ENCODE measurements around the gene SLC39A11. TPM values are rescaled to one million over a fixed set of nuclear protein-coding genes. Genes with fewer than 3 reads are reported as not detected.

Gene SLC39A11
- total RNA-seq, 1 donor from 2014 or later = 34.8 TPM

DNA sequence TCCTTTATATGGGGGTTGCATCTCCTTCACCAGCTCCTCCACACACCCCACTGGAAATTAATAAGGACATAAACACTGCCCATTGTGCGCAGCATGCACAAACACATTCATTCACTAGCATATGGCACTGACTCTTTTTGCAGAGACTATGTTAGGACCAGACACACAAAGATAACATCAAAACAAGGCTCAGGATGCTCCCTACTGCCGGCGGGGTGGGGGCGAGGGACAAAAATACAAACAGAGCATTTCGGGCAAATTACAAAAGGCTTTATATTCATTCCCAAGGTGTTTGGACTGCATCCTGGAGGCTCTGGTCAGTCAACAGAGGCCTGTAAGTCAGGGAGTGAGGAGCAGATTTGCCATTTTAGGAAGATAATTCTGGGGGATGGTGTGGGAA, 299.7 kb downstream of the SLC39A11 start:
- intact Hi-C loops (cut with micrococcal nuclease) = no loop called here
- Mint-ChIP-seq H3K4me3 (no peak overlapping the region), H3K9me3 (peaks cover 36% of the 10 kb centered on the region), H3K4me1 (no peaks in the 10 kb centered on the region), H3K27me3 (no peaks in the 10 kb centered on the region), H3K36me3 (ENCODE audit: low read depth) (peaks cover 60% of the 10 kb centered on the region), H3K27ac (no peak overlapping the region)
- TF ChIP-seq, protein P1, sequence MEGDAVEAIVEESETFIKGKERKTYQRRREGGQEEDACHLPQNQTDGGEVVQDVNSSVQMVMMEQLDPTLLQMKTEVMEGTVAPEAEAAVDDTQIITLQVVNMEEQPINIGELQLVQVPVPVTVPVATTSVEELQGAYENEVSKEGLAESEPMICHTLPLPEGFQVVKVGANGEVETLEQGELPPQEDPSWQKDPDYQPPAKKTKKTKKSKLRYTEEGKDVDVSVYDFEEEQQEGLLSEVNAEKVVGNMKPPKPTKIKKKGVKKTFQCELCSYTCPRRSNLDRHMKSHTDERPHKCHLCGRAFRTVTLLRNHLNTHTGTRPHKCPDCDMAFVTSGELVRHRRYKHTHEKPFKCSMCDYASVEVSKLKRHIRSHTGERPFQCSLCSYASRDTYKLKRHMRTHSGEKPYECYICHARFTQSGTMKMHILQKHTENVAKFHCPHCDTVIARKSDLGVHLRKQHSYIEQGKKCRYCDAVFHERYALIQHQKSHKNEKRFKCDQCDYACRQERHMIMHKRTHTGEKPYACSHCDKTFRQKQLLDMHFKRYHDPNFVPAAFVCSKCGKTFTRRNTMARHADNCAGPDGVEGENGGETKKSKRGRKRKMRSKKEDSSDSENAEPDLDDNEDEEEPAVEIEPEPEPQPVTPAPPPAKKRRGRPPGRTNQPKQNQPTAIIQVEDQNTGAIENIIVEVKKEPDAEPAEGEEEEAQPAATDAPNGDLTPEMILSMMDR (IDR thresholded peaks at IDR 0.05) = no peak
- ChIA-PET POLR2A (no interaction called here), CTCF (interaction anchor here (0.6 kb wide), 1 partner anchor 53 kb away, joined by 3 read pairs; no protein-coding TSS in a partner anchor)
- no peak for DNase-seq
- ATAC-seq (ENCODE audit: low read depth) = no peak

DNA sequence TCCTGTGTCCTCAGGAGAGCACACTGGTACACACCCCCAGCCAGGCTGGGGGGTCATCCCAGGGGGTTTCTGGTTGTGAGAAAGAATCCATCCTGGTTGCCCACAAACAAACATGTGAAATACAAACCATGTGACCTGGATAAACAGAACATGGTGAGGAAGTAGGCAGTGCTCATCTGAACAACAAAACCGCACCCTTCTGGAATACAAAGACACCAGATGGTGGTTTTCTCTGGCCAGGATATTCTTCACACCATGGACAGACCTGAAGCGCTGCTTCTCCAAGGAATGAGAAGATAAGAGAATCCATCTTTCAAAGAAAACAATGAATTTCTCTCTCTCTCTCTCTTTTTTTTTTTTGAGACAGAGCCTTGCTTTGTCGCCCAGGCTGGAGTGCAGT, 302.3 kb downstream of the SLC39A11 start:
- DNase-seq = no peak
- TF ChIP-seq, protein P1 (IDR thresholded peaks at IDR 0.05) = no peak
- no peaks in the 10 kb centered on the region for H3K27me3 Mint-ChIP-seq
- intact Hi-C loops (cut with micrococcal nuclease) = no loop called here
- ChIA-PET POLR2A (no interaction called here), CTCF (no interaction called here)
- H3K4me1 Mint-ChIP-seq = no peaks in the 10 kb centered on the region
- peaks cover 47% of the 10 kb centered on the region for H3K36me3 Mint-ChIP-seq (ENCODE audit: low read depth)
- H3K9me3 Mint-ChIP-seq = peaks cover 32% of the 10 kb centered on the region
- no peak for ATAC-seq (ENCODE audit: low read depth)
- H3K4me3 Mint-ChIP-seq = no peak overlapping the region
- H3K27ac Mint-ChIP-seq = no peak overlapping the region

DNA sequence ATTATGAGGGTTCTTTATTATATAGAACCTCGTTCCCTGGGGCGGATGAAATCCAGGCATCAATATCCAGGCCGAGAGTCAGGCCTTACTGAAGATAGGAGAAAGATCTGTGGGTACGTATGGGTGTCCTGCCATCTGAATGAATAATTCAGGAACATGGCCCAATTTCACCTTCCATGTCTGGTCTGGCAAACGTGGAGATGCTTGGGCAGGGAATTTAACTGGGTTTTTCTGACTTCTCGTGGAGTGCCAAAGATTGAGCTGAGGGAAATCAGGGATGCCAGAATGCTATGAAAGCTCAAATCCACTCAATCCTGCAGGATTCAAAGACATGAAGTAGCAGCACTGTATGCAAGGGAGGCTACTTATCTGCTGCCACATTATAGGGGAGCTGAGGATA, 302.8 kb downstream of the SLC39A11 start:
- Mint-ChIP-seq H3K9me3 (peaks cover 28% of the 10 kb centered on the region), H3K36me3 (ENCODE audit: low read depth) (peaks cover 42% of the 10 kb centered on the region), H3K4me1 (no peaks in the 10 kb centered on the region), H3K27ac (no peak overlapping the region), H3K4me3 (no peak overlapping the region), H3K27me3 (no peaks in the 10 kb centered on the region)
- ATAC-seq (ENCODE audit: low read depth) (no peak), DNase-seq (no peak)
- intact Hi-C loops (cut with micrococcal nuclease) = no loop called here
- ChIA-PET CTCF (no interaction called here), POLR2A (no interaction called here)
- TF ChIP-seq, protein P1 (IDR thresholded peaks at IDR 0.05) = no peak

DNA sequence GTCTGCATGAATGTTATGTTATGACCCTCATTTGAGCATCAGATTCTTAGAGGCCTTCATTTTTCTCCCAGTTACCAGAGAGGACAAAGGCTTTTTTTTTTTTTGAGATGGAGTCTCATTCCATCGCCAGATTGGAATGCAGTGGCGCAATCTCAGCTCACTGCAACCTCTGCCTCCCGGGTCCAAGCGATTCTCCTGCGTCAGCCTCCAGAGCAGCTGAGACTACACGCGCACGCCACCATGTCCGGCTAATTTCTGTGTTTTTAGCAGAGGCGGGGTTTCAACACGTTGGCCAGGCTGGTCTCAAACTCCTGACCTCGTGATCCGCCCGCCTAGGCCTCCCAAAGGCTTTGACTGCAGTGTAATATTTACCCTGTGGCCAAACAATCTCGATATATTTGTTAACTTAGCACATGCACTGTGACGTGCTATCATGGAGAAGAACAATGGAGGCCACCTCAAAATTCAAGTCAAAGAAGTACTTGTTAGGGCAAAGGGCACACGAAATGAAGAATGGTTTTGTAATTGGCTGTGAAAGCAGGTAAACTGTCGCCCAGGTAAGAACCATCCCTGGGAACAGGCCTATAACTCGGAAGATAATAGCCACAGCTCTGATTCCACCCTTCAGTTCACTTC, 303.4 kb downstream of the SLC39A11 start:
- POLR2A ChIA-PET = no interaction called here
- Mint-ChIP-seq H3K36me3 (ENCODE audit: low read depth) (peaks cover 36% of the 10 kb centered on the region), H3K4me3 (no peak overlapping the region), H3K27ac (no peak overlapping the region), H3K4me1 (no peaks in the 10 kb centered on the region), H3K9me3 (peaks cover 22% of the 10 kb centered on the region), H3K27me3 (no peaks in the 10 kb centered on the region)
- intact Hi-C loops (cut with micrococcal nuclease) = no loop called here
- ATAC-seq (ENCODE audit: low read depth) (no peak), DNase-seq (no peak)
- TF ChIP-seq, protein P1 (IDR thresholded peaks at IDR 0.05) = no peak
- CTCF ChIA-PET = no interaction called here

DNA sequence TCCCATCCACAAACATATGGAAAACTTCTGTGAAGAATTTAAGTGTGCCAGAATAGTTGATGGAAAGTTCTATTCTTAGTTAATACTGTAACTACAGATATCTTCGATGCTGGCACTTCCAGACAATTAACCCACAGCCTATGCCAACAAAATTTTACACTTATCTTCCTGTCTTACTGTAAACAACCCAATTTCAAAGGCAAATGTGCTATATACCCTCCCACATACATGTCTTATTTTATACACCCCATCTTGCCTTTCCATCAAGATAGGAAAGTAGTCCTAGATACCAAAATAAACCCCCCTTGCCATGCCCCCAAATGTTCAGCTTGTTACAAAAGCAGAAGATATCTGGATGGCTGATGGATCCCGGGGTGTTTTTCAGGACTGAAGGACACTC, 306.3 kb downstream of the SLC39A11 start:
- POLR2A ChIA-PET = no interaction called here

More for the DNA sequence above, 306.3 kb downstream of the SLC39A11 start:
- CTCF ChIA-PET = no interaction called here
- no peak for ATAC-seq (ENCODE audit: low read depth)
- intact Hi-C loops (cut with micrococcal nuclease) = no loop called here
- Mint-ChIP-seq H3K27ac (no peak overlapping the region), H3K27me3 (no peaks in the 10 kb centered on the region), H3K4me3 (no peak overlapping the region), H3K9me3 (no peaks in the 10 kb centered on the region), H3K36me3 (ENCODE audit: low read depth) (peaks cover 9% of the 10 kb centered on the region), H3K4me1 (no peaks in the 10 kb centered on the region)
- TF ChIP-seq, protein P1 (IDR thresholded peaks at IDR 0.05) = no peak
- DNase-seq = no peak
